Left forelimb (tissue), 1 donor: ENCODE results near the gene CLC.
"Not testable (repeated sequence)": the region's sequence is repeated elsewhere in the genome, so short reads cannot be mapped to it uniquely, and the experiment has no call there.

Source experiments
- DNase-seq: peaks from one replicate; pipeline ENCODE4 v3.0.0-alpha.2; 2018; ENCODE audit warnings: low spot score

Gene CLC

GRCh38 chr19:39737891-39738290, at the start of gene CLC:
CLC (minus strand) TSS chr19:39738029; CDS start chr19:39737952, 77 bp downstream.
- no peak for DNase-seq

GRCh38 chr19:39780894-39781293, 43.1 kb upstream of the CLC start:
- no peak for DNase-seq

GRCh38 chr19:39778763-39779162, 40.9 kb upstream of the CLC start, which contains the start of gene LEUTX:
LEUTX (plus strand) TSS chr19:39778854; CDS start chr19:39778921, 67 bp downstream.
- DNase-seq = no peak

GRCh38 chr19:39768786-39769185, 31.0 kb upstream of the CLC start:
- DNase-seq = no peak

GRCh38 chr19:39768334-39768733, 30.5 kb upstream of the CLC start:
- DNase-seq = no peak

- no peak for DNase-seq
These were observed 27.6 kb upstream of the CLC start for GRCh38 chr19:39765091-39766076.

GRCh38 chr19:39761851-39762250, 24.0 kb upstream of the CLC start:
- DNase-seq = not testable (repeated sequence)

- DNase-seq = no peak
These were observed 21.8 kb upstream of the CLC start for GRCh38 chr19:39759457-39760184.

- no peak for DNase-seq
These were observed 17.1 kb upstream of the CLC start for GRCh38 chr19:39754971-39755370.

- no peak for DNase-seq
These were observed 16.7 kb upstream of the CLC start for GRCh38 chr19:39754544-39754943.

- DNase-seq = no peak
These were observed 15.0 kb upstream of the CLC start for GRCh38 chr19:39752795-39753194.

GRCh38 chr19:39752390-39752789, 14.6 kb upstream of the CLC start:
- no peak for DNase-seq

- DNase-seq = no peak
These were observed 12.2 kb upstream of the CLC start for GRCh38 chr19:39749981-39750380.

GRCh38 chr19:39746836-39747529, 9.2 kb upstream of the CLC start:
- no peak for DNase-seq

- no peak for DNase-seq
These were observed 7.8 kb upstream of the CLC start for GRCh38 chr19:39745643-39746042.

- DNase-seq = no peak
These were observed 2.6 kb upstream of the CLC start for GRCh38 chr19:39740395-39740794.

GRCh38 chr19:39738814-39739213, 985 bp upstream of the CLC start:
- DNase-seq = no peak

GRCh38 chr19:39737351-39737750, 478 bp downstream of the CLC start:
- DNase-seq = no peak

GRCh38 chr19:39736088-39736487, 1.7 kb downstream of the CLC start:
- no peak for DNase-seq

- no peak for DNase-seq
These were observed 2.1 kb downstream of the CLC start for GRCh38 chr19:39735688-39736087.

GRCh38 chr19:39733841-39734240, 4.0 kb downstream of the CLC start:
- DNase-seq = no peak

- no peak for DNase-seq
These were observed 6.1 kb downstream of the CLC start for GRCh38 chr19:39731685-39732084.
